Type B pancreatic cell (in vitro differentiated cells): ENCODE measurements around the gene RAD51B. TPM values are rescaled to one million over a fixed set of nuclear protein-coding genes. Genes with fewer than 3 reads are reported as not detected.

Experiments
- DNase-seq: peaks from one replicate; pipeline ENCODE4 v3.0.0; 2021; ENCODE audit warnings: mixed read lengths; ENCODE audit not compliant: unreplicated experiment; ENCODE audit errors: extremely low spot score
- H3K27ac Mint-ChIP-seq: 2 replicates; pipeline ENCODE4 v1.8.0; 2021; ENCODE audit warnings: mild to moderate bottlenecking, mixed read lengths
- H3K27me3 Mint-ChIP-seq: 2 replicates; pipeline ENCODE4 v1.8.0; 2021; ENCODE audit warnings: mixed read lengths
- H3K36me3 Mint-ChIP-seq: 2 replicates; pipeline ENCODE4 v1.8.0; 2021; ENCODE audit warnings: mixed read lengths
- H3K4me1 Mint-ChIP-seq: one replicate; pipeline ENCODE4 v1.8.0; 2021; ENCODE audit warnings: mixed read lengths; ENCODE audit not compliant: unreplicated experiment
- H3K4me3 Mint-ChIP-seq: 2 replicates; pipeline ENCODE4 v1.8.0; 2021; ENCODE audit warnings: mild to moderate bottlenecking, mixed read lengths
- H3K9me3 Mint-ChIP-seq: 2 replicates; pipeline ENCODE4 v1.8.0; 2021; ENCODE audit warnings: mixed read lengths
- CTCF ChIP-seq: fragments of 200-600 bp; sonication (generic); conservative IDR thresholded peaks from 2 replicates; pipeline ENCODE4 v1.5.0; 2021; ENCODE audit warnings: antibody characterized with exemption, mild to moderate bottlenecking
- total RNA-seq: library from RNA; stranded (reverse); gene quantifications from 2 replicates; pipeline ENCODE4 v1.2.1, GENCODE V29; 2021; ENCODE audit warnings: low replicate concordance

Gene RAD51B
- total RNA-seq, 1 donor from 2014 or later, result 27.3 TPM

GRCh38 chr14:68654471-68654941 is 834.9 kb downstream of the RAD51B start:
- Mint-ChIP-seq H3K4me1 (peaks cover 47% of the 10 kb centered on the region), H3K9me3 (peaks cover 11% of the 10 kb centered on the region), H3K27me3 (no peaks in the 10 kb centered on the region), H3K36me3 (peaks cover 9% of the 10 kb centered on the region), H3K4me3 (no peak overlapping the region), H3K27ac (peak overlapping the region; percentile 61)
- DNase-seq, result no peak
- no peak for TF ChIP-seq CTCF

- Mint-ChIP-seq H3K36me3 (peaks cover 9% of the 10 kb centered on the region), H3K4me3 (peak overlapping the region; percentile 51), H3K4me1 (peaks cover 49% of the 10 kb centered on the region)
These were observed 835.6 kb downstream of the RAD51B start for GRCh38 chr14:68655021-68655831.

GRCh38 chr14:68655911-68656316 is 836.3 kb downstream of the RAD51B start:
- Mint-ChIP-seq H3K27ac (peak overlapping the region; percentile 61), H3K4me1 (peaks cover 50% of the 10 kb centered on the region), H3K9me3 (peaks cover 11% of the 10 kb centered on the region), H3K27me3 (no peaks in the 10 kb centered on the region), H3K36me3 (peaks cover 9% of the 10 kb centered on the region), H3K4me3 (peak overlapping the region; percentile 51)
- no peak for TF ChIP-seq CTCF
- no peak for DNase-seq

More at GRCh38 chr14:68655021-68655831, 835.6 kb downstream of the RAD51B start:
- no peak for TF ChIP-seq CTCF
- Mint-ChIP-seq H3K27me3 (no peaks in the 10 kb centered on the region), H3K27ac (peak overlapping the region; percentile 61), H3K9me3 (peaks cover 11% of the 10 kb centered on the region)
- DNase-seq, result no peak

- no peak overlapping the region for H3K4me3 Mint-ChIP-seq
- DNase-seq, result no peak
- no peak for TF ChIP-seq CTCF
- H3K27ac Mint-ChIP-seq, result no peak overlapping the region
- peaks cover 9% of the 10 kb centered on the region for H3K36me3 Mint-ChIP-seq
- H3K9me3 Mint-ChIP-seq, result peaks cover 11% of the 10 kb centered on the region
- peaks cover 52% of the 10 kb centered on the region for H3K4me1 Mint-ChIP-seq
- no peaks in the 10 kb centered on the region for H3K27me3 Mint-ChIP-seq
These were observed 836.9 kb downstream of the RAD51B start for GRCh38 chr14:68656452-68656851.

GRCh38 chr14:68657300-68658028 is 837.9 kb downstream of the RAD51B start:
- H3K4me1 Mint-ChIP-seq, result peaks cover 54% of the 10 kb centered on the region

More at GRCh38 chr14:68657300-68658028, 837.9 kb downstream of the RAD51B start:
- Mint-ChIP-seq H3K4me3 (no peak overlapping the region), H3K27ac (no peak overlapping the region), H3K9me3 (peaks cover 13% of the 10 kb centered on the region), H3K27me3 (no peaks in the 10 kb centered on the region), H3K36me3 (peaks cover 14% of the 10 kb centered on the region)
- no peak for TF ChIP-seq CTCF
- DNase-seq, result no peak
